Endometrial microvascular endothelial cells (primary cell): ENCODE measurements around the gene GSG1. TPM values are rescaled to one million over a fixed set of nuclear protein-coding genes. Genes with fewer than 3 reads are reported as not detected.
"Not testable (repeated sequence)": the region's sequence is repeated elsewhere in the genome, so short reads cannot be mapped to it uniquely, and the experiment has no call there.

ENCODE experiments used
- in situ Hi-C: cut with HindIII; loops from 2 replicates; pipeline ENCODE4 v1.10.0; 2017; ENCODE audit warnings: low sequenced_read_pairs, low pct_unique_long_range_greater_than_20kb; ENCODE audit errors: inconsistent ontology term
- total RNA-seq: library from RNA; depleted of rRNA; stranded (reverse); fragments of >200 nt; gene quantifications from one replicate; pipeline ENCODE4 v1.2.3, GENCODE V29; 2015; ENCODE audit errors: inconsistent ontology term

GSG1 gene
- total RNA-seq, 1 donor from 2014 or later: not detected

- in situ Hi-C loops: no loop called here
These were observed 4.2 kb downstream of the GSG1 start for GRCh38 chr12:13099066-13099843.

DNA sequence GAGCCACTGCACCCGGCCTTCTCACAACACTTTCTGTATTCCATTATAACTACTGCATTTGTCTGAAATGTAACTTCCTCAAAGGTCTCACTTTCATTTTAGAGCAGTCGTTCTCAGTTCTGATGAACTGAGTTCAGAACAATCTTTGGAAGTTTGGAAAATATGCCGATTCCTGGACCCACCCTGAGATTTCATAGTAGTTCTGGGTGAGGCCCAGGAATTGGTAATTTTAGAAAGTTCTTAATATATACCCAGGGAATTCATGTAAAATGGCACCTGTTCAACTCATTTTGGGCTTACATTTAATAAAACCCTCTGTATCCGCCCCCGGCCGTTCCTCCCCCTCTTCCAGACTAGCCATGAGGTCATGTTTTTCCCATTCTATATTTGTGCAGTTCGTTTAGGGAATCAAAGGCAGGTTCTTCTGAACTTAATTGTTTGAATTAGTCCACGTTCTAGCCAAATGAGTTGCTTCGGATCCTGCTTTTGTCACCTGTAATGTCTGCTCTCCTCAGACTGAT, 5.9 kb downstream of the GSG1 start:
- in situ Hi-C loops: no loop called here

- in situ Hi-C loops: no loop called here
These were observed 8.0 kb downstream of the GSG1 start for GRCh38 chr12:13095266-13095995.

DNA sequence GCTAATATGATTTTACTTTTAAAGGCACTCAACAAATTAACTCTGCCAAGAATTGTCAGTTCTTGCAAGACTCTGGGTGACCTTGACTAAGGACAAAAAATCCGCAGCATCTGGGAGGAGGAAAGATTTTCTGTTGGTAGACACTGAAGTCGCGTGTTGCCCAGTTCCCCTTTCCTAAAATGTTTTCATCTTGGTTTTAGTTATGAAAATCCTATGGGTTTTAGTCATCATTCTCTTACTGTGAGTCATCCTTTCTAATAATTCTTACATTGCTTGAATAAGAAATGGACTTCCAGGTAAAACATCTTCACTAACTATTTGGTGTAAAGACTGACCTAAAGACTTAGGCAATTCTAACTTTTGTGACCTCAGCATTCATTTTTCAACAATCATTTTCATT, 9.1 kb downstream of the GSG1 start:
- in situ Hi-C loops: no loop called here

GRCh38 chr12:13093848-13094220, 9.6 kb downstream of the GSG1 start:
- in situ Hi-C loops: no loop called here

DNA sequence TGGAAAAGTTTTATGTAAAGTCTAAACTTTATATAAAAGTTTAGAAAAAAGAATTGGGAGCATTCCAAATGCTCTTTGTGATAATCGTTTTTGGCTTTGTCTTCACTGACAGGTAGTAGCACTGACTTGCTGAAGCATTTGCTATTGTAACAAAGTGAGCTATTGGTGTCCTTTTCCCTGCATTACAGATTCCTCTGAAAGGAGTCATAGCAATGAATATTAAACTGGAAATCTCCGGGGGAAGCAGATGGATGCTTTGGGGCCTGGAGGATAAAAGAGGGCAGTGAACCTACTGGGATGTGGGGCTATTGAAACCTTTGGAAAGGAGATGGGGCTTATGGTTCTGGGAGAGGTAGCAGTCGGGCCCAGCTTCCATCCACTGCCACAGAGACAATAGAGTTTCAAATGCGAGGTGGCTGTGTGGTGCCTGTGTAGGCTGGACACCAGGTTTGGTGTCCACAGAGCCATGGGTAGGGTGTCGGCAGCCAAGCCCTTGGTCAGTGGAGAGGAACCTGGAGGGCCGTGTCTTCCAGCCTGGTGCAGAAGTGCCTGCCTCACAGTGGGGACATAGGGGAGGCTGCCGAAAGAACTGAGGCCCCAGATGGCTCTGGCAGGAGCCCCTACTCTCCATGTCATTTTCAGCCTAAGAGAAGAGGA, 10.1 kb downstream of the GSG1 start:
- in situ Hi-C loops: no loop called here

DNA sequence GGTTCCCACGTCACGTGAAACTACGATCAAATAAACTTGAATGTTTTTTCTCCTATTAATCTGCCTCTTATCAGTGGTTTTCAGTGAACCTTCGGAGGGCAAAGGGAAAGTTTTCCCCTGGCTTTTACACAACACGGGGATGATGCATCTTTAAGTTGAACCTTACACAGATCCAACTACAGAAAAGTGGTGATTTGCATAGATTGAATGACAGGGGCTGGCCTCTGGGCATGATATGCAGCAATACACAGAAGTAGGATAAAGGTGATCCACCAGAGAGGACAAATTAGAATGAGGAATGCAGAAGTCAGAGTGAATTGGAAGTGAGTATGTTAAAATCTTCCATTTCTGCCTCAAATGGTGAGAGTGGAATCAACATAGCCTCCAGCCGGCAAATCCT, 11.6 kb downstream of the GSG1 start:
- in situ Hi-C loops: no loop called here

DNA sequence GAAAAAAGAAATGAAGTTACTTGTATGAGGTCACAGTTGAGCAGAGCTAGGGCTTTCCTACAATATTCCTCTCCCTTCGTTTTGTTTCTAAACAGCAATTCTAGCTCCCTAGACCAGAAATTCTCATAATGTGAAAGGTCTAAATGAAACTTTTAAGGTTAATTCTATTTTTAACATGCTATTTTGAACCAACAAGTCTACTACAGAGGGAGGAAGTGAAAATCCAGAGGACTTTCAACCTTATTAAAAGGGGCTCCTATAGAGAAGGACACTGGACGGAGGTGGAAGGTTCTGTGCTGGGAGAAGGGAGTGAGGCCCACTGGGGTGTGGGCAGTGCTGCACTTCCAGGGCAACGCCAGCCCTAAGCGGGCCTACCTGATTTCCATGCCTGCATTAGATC, 13.4 kb downstream of the GSG1 start:
- in situ Hi-C loops: no loop called here

DNA sequence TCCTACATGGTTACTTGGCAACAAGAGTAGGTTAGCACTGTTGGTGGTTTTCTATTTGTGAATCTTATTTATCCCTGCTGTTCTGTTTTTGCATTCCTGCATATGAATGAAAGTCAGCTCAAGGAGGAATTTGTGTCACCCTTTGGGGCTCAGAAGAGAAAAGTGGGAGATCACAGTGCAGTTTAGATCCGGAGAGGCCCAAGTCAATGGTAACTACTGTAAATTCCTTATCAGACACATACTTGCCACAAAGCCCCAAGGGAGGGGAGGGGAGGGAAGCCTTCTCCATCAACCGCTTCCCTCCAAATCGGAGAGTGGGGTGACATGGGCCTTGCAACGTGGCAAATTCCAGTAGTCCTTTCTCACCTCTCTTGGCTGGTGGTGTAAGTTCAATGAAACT, 15.0 kb downstream of the GSG1 start:
- in situ Hi-C loops: no loop called here

DNA sequence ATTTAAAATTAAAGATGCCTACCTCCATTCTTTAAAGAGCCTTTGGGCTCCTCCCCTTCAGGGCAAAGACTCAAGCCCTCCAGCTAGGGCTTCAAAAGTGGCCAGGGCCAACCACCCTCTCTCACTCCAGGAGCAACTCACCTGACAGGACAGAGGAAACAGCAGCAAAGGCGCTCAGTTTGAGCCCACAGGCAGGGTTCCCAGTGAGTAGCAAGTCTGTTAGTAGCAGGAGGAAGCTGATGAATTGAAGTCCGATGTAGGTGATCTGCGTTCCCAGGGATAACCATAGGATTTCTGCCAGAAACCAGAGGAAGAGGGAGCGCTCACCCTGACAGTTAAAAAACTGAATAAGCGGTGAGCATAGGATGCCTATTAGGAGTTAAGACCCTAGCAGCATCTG, 15.7 kb downstream of the GSG1 start:
- in situ Hi-C loops: no loop called here

- in situ Hi-C loops: no loop called here
These were observed 17.3 kb downstream of the GSG1 start for GRCh38 chr12:13085968-13086686.

DNA sequence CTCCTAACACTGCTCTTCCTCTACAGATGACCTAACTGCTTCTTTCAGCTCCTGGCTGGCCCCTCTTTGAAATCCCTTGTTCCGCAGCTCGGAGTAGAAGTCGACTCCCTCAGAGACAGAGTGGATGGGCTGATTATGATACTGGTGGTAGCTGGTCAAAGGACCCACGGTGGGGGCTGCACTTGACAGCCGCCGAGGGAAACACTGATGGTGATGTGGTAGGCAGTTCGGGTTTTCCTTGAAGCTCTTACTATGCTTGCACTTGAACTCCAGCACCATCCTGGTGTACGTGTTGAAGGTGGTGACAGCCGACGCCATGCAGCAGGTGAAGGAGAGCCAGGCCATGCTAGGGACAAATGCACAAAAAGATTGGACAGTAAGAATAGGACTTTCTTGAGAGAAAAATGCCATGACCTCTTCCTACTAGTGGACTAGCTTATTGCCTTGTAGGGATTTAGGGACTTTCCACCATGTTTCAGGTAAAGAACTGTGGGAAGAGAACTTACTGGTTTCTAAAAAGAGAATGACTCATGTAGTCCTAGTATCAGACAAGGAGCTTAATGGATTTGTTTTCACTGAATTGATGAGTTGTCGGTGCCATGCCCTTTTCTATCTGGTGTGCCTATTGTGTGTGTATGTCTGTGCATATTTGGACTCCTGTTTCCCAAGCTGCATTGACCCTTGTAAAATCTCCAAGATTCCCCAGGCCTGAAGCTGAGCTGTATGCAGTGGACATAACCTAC, 18.4 kb downstream of the GSG1 start:
- in situ Hi-C loops: no loop called here

DNA sequence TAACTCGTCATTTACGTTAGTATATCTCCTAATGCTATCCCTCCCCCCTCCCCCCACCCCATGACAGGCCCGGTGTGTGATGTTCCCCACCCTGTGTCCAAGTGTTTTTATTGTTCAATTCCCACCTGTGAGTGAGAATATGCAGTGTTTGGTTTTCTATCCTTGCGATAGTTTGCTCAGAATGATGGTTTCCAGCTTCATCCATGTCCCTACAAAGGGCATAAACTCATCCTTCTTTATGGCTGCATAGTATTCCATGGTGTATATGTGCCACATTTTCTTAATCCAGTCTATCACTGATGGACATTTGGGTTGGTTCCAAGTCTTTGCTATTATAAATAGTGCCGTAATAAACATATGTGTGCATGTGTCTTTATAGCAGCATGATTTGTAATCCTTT, 19.8 kb downstream of the GSG1 start:
- in situ Hi-C loops: not testable (repeated sequence)

GRCh38 chr12:13082861-13083260, 20.6 kb downstream of the GSG1 start:
- in situ Hi-C loops: no loop called here

DNA sequence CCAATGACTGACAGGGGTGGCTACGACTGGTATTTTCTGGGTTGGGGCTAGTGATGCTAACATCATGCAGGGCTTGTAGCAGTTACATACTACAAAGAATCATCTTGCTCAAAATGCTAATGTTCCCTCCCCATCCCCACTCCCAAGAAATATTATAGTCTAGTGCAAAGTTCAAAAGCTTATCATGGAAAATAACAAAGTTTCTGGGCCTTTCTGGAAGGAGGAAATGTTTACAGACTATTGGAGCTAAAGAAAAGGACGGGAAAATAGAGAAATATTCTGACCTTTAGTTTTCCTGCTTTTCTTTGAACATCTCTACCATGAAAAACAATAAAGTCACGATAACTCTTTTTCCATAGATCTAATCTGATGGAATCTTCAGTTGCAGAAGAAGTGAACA, 23.2 kb downstream of the GSG1 start:
- in situ Hi-C loops: no loop called here

GRCh38 chr12:13079440-13079906, 24.0 kb downstream of the GSG1 start:
- in situ Hi-C loops: no loop called here

GRCh38 chr12:13075786-13076570, 27.5 kb downstream of the GSG1 start:
- in situ Hi-C loops: no loop called here

DNA sequence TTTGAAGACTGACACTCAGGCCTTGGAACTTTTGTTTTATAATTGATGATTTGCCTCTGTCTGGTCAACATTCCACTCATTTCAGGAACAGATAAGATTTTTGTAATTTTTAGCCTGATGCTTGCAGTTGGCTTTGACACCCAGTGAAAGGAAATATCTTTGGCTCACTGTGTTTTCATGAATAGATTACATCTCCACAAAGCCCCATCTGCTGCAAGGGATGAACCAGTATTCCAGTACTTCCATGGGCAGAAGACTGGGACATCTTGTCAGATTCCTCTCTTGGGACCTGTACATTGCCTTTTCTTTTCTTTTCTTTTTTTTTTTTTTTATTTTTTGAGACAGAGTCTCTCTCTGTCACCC, 28.4 kb downstream of the GSG1 start:
- in situ Hi-C loops: no loop called here
